ENCODE measurements around the gene FARP1.

FARP1 gene

DNA sequence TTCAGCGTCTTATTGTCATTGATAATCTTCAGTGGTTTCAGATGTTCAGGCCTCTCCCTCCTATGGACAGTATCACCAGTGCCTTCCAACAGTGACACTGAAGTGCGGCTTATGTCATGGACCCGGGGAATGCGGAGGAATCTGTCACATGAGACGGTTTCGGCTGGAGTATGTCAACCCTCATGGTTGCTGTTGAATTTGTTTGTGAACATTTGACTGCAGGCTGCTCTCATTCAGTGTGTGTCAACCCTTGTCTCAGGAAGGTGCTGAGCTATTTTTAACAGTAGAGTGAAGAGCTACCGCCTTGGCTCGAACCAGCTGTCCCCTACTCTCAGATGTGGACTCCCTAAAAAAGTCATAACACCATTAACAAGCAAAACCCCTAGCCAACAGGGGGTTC lies 173.0 kb downstream of the FARP1 start:
- H3K4me1 ChIP-seq: peaks cover 56% of the 10 kb centered on the region
- H3K9me3 ChIP-seq: no peaks in the 10 kb centered on the region
- peak overlapping the region; percentile 0; the same call in 1 of the 2 replicates for H3K9ac ChIP-seq
- peak overlapping the region; percentile 58 for H3K27ac ChIP-seq
- peak overlapping the region; percentile 59 for H3K4me2 ChIP-seq
- H3K27me3 ChIP-seq: no peaks in the 10 kb centered on the region
- H3K36me3 ChIP-seq: 0 out of 2 replicates have a peak, but pooled peaks cover 3% of the 10 kb centered on the region
- no peak for TF ChIP-seq Cebpa-rat (IDR thresholded peaks at IDR 0.05)
- no peak overlapping the region for H3K4me3 ChIP-seq
- no peaks in the 10 kb centered on the region for H4K20me1 ChIP-seq

DNA sequence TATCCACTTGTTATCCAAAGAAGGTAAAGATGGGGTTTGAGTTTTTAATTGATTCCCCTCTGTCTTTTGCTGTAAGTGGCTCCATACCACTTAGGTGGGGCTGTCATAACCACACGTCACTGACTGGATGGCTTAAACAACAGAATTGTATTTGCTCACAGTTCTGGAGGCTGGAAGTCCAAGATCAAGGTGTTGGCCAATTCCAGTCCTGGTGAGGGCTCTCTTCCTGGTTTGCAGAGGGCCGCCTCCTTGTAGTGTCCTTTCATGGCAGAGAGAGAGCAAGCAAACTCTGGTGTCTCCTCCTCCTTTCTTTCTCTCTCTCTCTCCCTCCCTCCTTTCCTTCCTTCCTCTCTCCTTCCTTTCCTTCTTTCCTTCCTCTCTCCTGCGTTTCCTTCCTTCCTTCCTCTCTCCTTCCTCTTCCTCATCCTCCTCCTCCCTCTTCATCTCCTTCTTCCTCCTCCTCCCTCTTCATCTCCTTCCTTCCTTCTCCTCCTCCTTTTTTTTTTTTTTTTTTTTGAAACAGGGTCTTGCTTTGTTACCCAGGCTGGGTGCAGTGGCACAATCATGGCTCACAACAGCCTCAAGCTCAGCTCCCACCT lies 174.8 kb downstream of the FARP1 start:
- no peak overlapping the region for H3K27ac ChIP-seq
- H3K4me1 ChIP-seq: peaks cover 39% of the 10 kb centered on the region
- H3K4me3 ChIP-seq: no peak overlapping the region
- no peak for TF ChIP-seq Cebpa-rat (IDR thresholded peaks at IDR 0.05)
- H3K4me2 ChIP-seq: no peak overlapping the region
- no peaks in the 10 kb centered on the region for H4K20me1 ChIP-seq
- H3K27me3 ChIP-seq: no peaks in the 10 kb centered on the region
- H3K36me3 ChIP-seq: 0 out of 2 replicates have a peak, but pooled peaks cover 3% of the 10 kb centered on the region
- no peak overlapping the region for H3K9ac ChIP-seq
- H3K9me3 ChIP-seq: no peaks in the 10 kb centered on the region

DNA sequence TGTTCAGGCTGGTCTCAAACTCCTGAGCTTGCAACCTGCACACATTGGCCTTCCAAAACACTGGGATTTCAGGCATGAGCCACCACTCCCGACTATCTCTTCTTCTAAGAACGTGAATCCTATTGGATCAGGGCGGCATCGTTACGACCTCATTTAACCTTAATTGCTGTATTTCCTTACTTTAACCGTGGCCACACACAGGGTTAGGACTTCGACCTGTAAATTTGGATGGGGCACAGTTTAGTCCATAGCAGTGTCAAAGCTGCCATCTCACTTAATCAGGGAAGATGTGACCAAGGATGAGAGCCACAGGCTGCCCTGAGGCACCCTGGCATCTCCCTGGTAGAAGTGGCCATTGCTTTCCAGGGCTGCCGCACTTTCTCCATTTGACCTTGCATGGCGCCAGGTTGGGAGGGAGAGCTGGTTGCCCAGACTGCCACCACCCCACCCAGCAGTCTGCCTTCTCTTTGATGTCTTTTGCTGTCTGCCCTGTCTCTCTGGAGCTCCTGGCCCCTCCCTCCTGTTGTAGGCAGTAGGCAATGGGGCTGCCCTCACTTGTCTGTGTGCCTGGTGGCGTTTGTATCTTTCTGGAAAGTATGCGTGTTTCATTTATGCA lies 175.5 kb downstream of the FARP1 start:
- 0 out of 2 replicates have a peak, but pooled peaks cover 3% of the 10 kb centered on the region for H3K36me3 ChIP-seq

DNA sequence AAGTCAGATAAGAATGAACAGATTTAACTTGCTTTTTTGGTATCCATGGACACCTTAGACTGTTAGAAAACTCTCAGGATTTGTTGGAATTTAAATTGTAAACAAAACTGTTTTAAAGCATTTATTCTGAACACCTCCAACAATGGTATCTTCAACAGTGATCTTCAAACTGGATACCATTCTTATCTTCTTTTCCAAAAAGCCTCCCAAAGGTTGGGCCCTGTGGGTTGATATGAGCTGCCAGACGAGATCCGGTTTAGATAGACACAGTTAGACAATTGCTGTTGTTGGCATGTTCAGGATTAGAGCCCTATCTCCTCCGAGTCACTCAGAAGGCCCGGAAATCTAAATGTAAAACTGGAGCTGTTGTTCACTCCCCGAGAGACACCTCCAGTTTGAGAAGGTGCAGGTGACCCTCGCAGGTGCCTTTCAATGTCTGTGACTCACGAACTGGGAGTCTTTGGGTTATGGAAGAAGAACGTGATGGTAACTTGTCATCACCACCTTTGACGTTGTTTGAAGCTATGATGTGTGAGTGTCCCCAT lies 177.7 kb downstream of the FARP1 start:
- Histone ChIP-seq H3K4me1 (peaks cover 23% of the 10 kb centered on the region), H3K27me3 (no peaks in the 10 kb centered on the region), H3K9me3 (no peaks in the 10 kb centered on the region), H3K9ac (no peak overlapping the region), H3K4me2 (no peak overlapping the region), H3K27ac (no peak overlapping the region), H4K20me1 (no peaks in the 10 kb centered on the region), H3K36me3 (no peaks in the 10 kb centered on the region), H3K4me3 (no peak overlapping the region)
- no peak for TF ChIP-seq Cebpa-rat (IDR thresholded peaks at IDR 0.05)

More for the DNA sequence above, 175.5 kb downstream of the FARP1 start:
- Histone ChIP-seq H4K20me1 (no peaks in the 10 kb centered on the region), H3K4me2 (no peak overlapping the region), H3K9me3 (no peaks in the 10 kb centered on the region), H3K27me3 (no peaks in the 10 kb centered on the region), H3K4me1 (peaks cover 36% of the 10 kb centered on the region), H3K9ac (no peak overlapping the region), H3K4me3 (no peak overlapping the region), H3K27ac (no peak overlapping the region)
- TF ChIP-seq Cebpa-rat (IDR thresholded peaks at IDR 0.05): no peak

DNA sequence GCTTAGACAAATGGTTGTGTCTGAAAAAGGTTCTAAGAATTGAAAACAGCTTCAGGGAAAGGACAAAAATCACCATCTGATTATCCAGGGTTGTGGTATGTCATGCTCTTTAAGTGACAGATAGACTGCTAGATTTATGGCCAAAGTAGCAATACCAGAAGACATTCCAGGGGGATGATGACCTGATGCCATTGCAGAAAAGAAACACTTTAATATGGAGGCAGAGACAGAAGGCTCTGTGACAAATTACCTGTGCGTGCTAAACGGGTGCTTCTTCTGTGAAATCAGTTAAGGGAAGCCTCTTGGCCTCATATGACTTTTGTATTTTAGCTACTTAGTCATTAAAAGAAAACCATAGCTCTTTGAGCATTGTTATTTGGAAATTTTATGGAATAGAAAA lies 178.5 kb downstream of the FARP1 start:
- H4K20me1 ChIP-seq: no peaks in the 10 kb centered on the region
- no peaks in the 10 kb centered on the region for H3K27me3 ChIP-seq
- no peak overlapping the region for H3K27ac ChIP-seq
- no peaks in the 10 kb centered on the region for H3K36me3 ChIP-seq
- no peak overlapping the region for H3K9ac ChIP-seq
- H3K9me3 ChIP-seq: no peaks in the 10 kb centered on the region
- no peak for TF ChIP-seq Cebpa-rat (IDR thresholded peaks at IDR 0.05)
- no peak overlapping the region for H3K4me3 ChIP-seq
- H3K4me2 ChIP-seq: no peak overlapping the region
- H3K4me1 ChIP-seq: peaks cover 16% of the 10 kb centered on the region

DNA sequence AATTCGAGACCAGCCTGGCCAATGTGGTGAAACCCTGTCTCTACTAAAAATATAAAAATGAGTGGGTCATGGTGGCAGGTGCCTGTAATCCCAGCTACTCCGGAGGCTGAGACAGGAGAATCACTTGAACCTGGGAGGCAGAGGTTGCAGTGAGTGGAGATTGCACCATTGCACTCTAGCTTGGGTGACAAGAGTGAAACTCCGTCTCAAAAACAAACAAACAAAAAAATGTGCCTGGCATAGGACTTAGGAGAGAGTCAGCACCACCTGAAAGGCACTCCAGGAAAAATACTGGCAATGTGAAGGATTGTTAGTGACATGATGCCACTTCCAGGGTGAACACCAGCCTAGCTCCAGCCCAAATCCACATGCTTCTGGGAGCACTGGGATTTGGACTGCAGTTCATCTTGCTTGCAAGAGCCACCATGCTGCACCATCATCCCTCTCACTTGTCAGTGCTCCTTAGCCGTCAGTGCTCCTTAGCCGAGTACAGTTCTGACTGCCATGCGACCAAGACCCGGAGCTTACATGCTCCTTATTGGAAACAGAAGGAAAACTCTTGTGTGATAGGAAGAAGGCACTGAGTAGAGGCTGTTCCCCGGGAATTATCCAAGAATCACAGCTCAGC lies 179.3 kb downstream of the FARP1 start:
- Histone ChIP-seq H3K4me1 (peaks cover 8% of the 10 kb centered on the region), H3K36me3 (no peaks in the 10 kb centered on the region), H3K27me3 (no peaks in the 10 kb centered on the region), H3K4me2 (no peak overlapping the region), H3K9ac (no peak overlapping the region), H3K9me3 (no peaks in the 10 kb centered on the region), H4K20me1 (no peaks in the 10 kb centered on the region), H3K27ac (no peak overlapping the region), H3K4me3 (no peak overlapping the region)
- TF ChIP-seq Cebpa-rat (IDR thresholded peaks at IDR 0.05): no peak

DNA sequence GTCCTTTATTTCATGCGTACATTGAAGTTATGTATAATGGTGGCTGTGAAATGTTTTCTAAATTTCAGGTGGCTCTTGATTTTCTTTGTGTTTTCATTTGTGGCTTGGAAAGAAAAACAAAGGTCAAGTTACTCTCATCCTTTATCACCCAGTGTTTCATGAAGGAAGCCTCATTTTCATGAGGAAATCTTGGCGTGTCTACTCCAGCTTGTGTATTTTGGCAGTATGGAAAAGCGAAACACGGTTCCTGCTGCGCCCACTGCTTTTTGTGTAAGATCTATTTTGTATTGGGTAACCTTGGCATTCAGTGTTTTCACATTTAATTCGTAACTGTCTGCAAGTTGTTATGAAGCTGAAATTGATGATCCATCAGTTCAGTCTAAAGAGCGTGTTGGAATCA lies 181.2 kb downstream of the FARP1 start:
- Histone ChIP-seq H3K36me3 (no peaks in the 10 kb centered on the region), H3K4me1 (no peaks in the 10 kb centered on the region), H3K27me3 (no peaks in the 10 kb centered on the region), H4K20me1 (no peaks in the 10 kb centered on the region), H3K27ac (no peak overlapping the region), H3K4me2 (no peak overlapping the region), H3K4me3 (no peak overlapping the region), H3K9ac (no peak overlapping the region), H3K9me3 (no peaks in the 10 kb centered on the region)
- no peak for TF ChIP-seq Cebpa-rat (IDR thresholded peaks at IDR 0.05)

DNA sequence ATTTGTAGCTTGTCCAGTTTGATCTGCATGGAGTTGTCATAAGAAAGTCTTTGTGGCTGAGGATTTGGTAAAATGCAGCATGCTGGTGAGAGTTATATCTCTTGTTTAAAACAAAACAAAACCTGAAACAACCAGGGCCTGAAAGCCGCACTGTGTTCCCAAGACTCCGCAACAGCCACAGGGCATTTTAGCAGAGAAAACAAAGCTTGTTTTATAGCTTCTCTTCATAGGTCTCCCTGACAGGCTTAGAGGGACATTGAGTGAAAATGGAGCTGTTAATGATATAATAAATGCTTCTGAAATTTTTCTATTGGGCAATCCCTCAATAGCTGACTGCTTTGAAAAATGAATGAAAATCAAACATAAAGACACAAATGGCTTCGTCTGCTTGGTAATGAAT lies 182.8 kb downstream of the FARP1 start:
- H3K36me3 ChIP-seq: no peaks in the 10 kb centered on the region
- no peaks in the 10 kb centered on the region for H4K20me1 ChIP-seq
- H3K27me3 ChIP-seq: no peaks in the 10 kb centered on the region
- no peak overlapping the region for H3K27ac ChIP-seq
- H3K9me3 ChIP-seq: no peaks in the 10 kb centered on the region
- no peak overlapping the region for H3K9ac ChIP-seq
- H3K4me1 ChIP-seq: no peaks in the 10 kb centered on the region
- no peak overlapping the region for H3K4me3 ChIP-seq
- no peak overlapping the region for H3K4me2 ChIP-seq
- TF ChIP-seq Cebpa-rat (IDR thresholded peaks at IDR 0.05): no peak

DNA sequence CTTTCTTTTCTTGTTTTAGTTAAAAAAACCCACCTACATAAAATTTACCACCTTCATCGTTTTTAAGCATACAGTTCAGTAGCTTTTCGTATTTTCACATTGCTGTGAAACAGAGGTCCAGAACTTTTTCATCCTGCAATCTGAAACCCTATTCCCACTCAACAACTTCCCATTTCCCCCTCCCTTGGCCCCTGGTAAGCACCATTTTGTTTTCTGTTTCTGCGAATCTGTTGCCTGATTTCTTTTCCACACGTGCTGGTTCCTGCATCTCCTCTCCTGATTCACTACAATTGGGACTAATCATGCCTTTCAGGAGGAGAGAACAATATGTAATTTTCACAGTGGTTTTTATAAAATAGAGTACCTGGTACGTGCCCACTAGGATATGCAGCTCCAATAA lies 183.4 kb downstream of the FARP1 start:
- Histone ChIP-seq H3K9me3 (no peaks in the 10 kb centered on the region), H3K4me2 (no peak overlapping the region), H3K4me1 (no peaks in the 10 kb centered on the region), H3K36me3 (no peaks in the 10 kb centered on the region), H3K27me3 (no peaks in the 10 kb centered on the region), H3K4me3 (no peak overlapping the region), H3K9ac (no peak overlapping the region), H4K20me1 (no peaks in the 10 kb centered on the region), H3K27ac (no peak overlapping the region)
- no peak for TF ChIP-seq Cebpa-rat (IDR thresholded peaks at IDR 0.05)
